ENCODE data around the gene RPS6KA5. TPM values are rescaled to one million over a fixed set of nuclear protein-coding genes. Genes with fewer than 3 reads are reported as not detected.
"Not testable (repeated sequence)": the region's sequence is repeated elsewhere in the genome, so short reads cannot be mapped to it uniquely, and the experiment has no call there.

The RPS6KA5 gene
- polyA plus RNA-seq, 2 donors: 0.83 to 2.3 TPM

DNA sequence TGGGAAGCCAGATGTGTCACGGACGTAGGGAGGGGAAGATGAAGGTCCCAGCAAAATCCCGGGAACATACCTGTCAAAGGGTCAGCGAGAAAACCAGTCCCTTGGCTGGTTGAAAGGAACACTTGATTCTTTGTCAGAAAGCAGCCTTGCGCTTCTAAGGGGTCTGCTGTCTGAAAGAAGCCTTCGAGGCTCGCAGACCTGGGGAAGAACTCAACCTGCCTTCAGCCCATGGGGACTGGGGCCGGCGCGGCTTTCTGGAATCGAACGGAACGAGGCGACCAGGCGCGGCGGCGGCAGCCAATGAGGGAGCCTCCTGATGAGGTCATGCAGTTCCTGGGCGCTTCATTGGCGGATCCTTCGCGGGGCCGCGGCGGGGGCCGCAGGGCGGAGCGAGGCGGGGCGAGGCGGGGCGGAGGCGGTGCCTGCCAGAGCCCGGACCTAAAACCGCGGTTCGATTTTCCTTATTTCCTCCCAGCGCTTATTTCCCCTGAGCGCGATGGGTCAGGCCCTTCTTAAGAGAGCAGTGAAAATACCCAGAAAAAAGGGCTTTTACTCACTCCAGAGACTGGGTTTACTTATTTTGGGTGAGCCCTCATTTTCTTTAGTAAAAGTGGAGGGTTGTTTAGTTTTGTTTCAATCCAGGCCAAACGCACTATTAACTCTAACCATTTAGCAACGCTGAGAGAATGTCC is 232.4 kb downstream of the RPS6KA5 start:
- H3K4me1 ChIP-seq (ENCODE audit: control insufficient read depth in 2 of 2, insufficient read depth in 2 of 2, low read length in 1 of 2): peaks cover 0 to 6% of the 10 kb centered on the region in 2 donors
- H3K4me3 ChIP-seq (ENCODE audit: low read depth in 1 of 2, low read length in 2 of 2): peak overlapping the region; percentile 21 to 40
- 1 to 2% methylated on average over 35 to 42 of the region's 42 CpGs for WGBS, 2 donors
- no peaks in the 10 kb centered on the region for H3K36me3 ChIP-seq (ENCODE audit: control insufficient read depth in 2 of 2, insufficient read depth in 2 of 2, low read length in 1 of 2)
- H3K9me3 ChIP-seq (ENCODE audit: control insufficient read depth in 2 of 2, insufficient read depth in 1 of 2, low read depth in 1 of 2, low read length in 1 of 2): peaks cover 0 to 5% of the 10 kb centered on the region in 2 donors
- H3K27ac ChIP-seq (ENCODE audit: low read depth in 2 of 2, low read length in 1 of 2): peak overlapping the region in 1 of 2 donors; percentile 79
- no peaks in the 10 kb centered on the region for H3K27me3 ChIP-seq (ENCODE audit: control insufficient read depth in 1 of 2, insufficient read depth in 2 of 2, low read length in 2 of 2)

DNA sequence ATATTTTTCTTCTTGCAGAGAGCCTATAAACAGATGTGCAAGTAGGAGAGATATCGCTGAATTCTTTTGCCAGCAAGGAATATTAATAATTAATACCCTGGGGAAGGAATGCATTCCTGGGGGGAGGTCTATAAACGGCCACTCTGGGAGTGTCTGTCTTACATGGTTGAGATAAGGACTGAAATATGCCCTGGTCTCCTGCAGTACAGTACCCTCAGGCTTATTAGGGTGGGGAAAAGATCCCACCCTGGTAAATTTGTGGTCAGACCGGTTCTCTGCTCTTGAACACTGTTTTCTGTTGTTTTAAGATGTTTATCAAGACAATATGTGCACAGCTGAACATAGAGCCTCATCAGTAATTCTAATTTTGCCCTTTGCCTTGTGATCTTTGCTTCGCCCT is 236.9 kb downstream of the RPS6KA5 start:
- 74 to 80% methylated on average over 4 of the region's 4 CpGs for WGBS, 2 donors
- H3K9me3 ChIP-seq (ENCODE audit: control insufficient read depth in 2 of 2, insufficient read depth in 1 of 2, low read depth in 1 of 2, low read length in 1 of 2); H3K27ac ChIP-seq (ENCODE audit: low read depth in 2 of 2, low read length in 1 of 2): not testable (repeated sequence)

DNA sequence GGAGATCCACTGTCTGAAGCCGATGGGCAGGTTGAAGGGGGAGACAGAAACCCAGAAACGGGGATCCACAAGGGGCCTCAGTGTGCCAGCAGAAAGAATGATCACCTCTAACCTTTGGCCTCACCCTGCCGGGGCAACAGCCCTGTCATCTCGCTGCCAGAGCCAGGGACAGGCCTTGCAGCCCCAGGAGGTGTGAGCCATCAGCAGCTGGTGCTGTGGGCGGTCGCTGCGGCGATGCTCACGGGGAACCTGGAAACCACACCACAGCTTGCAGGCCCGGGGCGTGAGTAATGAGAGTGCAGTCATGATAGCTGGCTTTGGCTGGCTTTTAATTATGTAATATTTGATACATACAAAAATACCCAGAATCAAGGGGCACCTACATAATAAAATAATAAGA is 239.5 kb downstream of the RPS6KA5 start:
- no peaks in the 10 kb centered on the region for H3K27me3 ChIP-seq (ENCODE audit: control insufficient read depth in 1 of 2, insufficient read depth in 2 of 2, low read length in 2 of 2)
- H3K4me3 ChIP-seq (ENCODE audit: low read depth in 1 of 2, low read length in 2 of 2): no peak overlapping the region
- no peak overlapping the region for H3K27ac ChIP-seq (ENCODE audit: low read depth in 2 of 2, low read length in 1 of 2)
- H3K4me1 ChIP-seq (ENCODE audit: control insufficient read depth in 2 of 2, insufficient read depth in 2 of 2, low read length in 1 of 2): peaks cover 0 to 5% of the 10 kb centered on the region in 2 donors
- WGBS, 2 donors: 34 to 53% methylated on average over 11 of the region's 11 CpGs
- no peaks in the 10 kb centered on the region for H3K36me3 ChIP-seq (ENCODE audit: control insufficient read depth in 2 of 2, insufficient read depth in 2 of 2, low read length in 1 of 2)
- H3K9me3 ChIP-seq (ENCODE audit: control insufficient read depth in 2 of 2, insufficient read depth in 1 of 2, low read depth in 1 of 2, low read length in 1 of 2): peaks cover 0 to 5% of the 10 kb centered on the region in 2 donors

More for the DNA sequence above, 236.9 kb downstream of the RPS6KA5 start:
- H3K36me3 ChIP-seq (ENCODE audit: control insufficient read depth in 2 of 2, insufficient read depth in 2 of 2, low read length in 1 of 2); H3K4me1 ChIP-seq (ENCODE audit: control insufficient read depth in 2 of 2, insufficient read depth in 2 of 2, low read length in 1 of 2); H3K27me3 ChIP-seq (ENCODE audit: control insufficient read depth in 1 of 2, insufficient read depth in 2 of 2, low read length in 2 of 2); H3K4me3 ChIP-seq (ENCODE audit: low read depth in 1 of 2, low read length in 2 of 2): not testable (repeated sequence)

DNA sequence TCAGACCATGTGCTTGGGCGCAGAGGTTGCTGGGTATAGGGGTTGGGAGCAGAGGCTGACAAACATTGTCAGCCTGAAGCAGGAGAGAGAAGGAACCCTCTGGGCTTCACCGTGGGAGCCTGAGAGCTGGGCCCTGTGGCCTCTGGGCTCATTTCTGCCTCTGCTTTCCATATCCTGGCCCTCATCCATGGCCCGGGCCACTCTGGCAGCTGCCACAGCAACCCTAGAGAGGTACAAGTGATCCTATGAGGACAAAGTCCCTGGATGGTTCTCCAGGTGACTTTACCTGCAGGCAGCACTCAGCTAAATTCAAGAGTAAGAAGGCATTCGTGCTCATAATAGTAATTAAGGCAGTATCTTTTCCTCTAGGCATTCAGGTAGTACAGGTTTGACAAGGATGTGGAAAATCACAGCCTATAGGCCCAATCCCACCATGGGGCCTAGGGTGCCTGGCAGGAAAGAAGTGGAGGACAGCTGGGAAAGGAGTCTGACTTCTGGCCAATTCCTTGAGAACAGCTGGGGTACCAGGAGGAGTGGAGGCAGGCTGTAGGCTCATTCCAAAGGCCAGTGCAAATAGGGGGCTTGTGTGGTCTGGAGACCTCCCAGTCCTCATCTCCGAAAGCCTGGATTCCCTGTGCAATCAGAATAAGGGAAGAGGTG is 240.6 kb downstream of the RPS6KA5 start:
- Histone ChIP-seq H3K9me3 (ENCODE audit: control insufficient read depth in 2 of 2, insufficient read depth in 1 of 2, low read depth in 1 of 2, low read length in 1 of 2) (peaks cover 0 to 5% of the 10 kb centered on the region in 2 donors), H3K4me3 (ENCODE audit: low read depth in 1 of 2, low read length in 2 of 2) (no peak overlapping the region), H3K36me3 (ENCODE audit: control insufficient read depth in 2 of 2, insufficient read depth in 2 of 2, low read length in 1 of 2) (no peaks in the 10 kb centered on the region), H3K27me3 (ENCODE audit: control insufficient read depth in 1 of 2, insufficient read depth in 2 of 2, low read length in 2 of 2) (no peaks in the 10 kb centered on the region), H3K27ac (ENCODE audit: low read depth in 2 of 2, low read length in 1 of 2) (no peak overlapping the region), H3K4me1 (ENCODE audit: control insufficient read depth in 2 of 2, insufficient read depth in 2 of 2, low read length in 1 of 2) (peaks cover 0 to 5% of the 10 kb centered on the region in 2 donors)
- 67 to 79% methylated on average over 5 of the region's 5 CpGs for WGBS, 2 donors

- no peaks in the 10 kb centered on the region for H3K27me3 ChIP-seq (ENCODE audit: control insufficient read depth in 1 of 2, insufficient read depth in 2 of 2, low read length in 2 of 2)
- 76 to 85% methylated on average over 3 of the region's 3 CpGs for WGBS, 2 donors
- H3K4me3 ChIP-seq (ENCODE audit: low read depth in 1 of 2, low read length in 2 of 2): no peak overlapping the region
- no peaks in the 10 kb centered on the region for H3K36me3 ChIP-seq (ENCODE audit: control insufficient read depth in 2 of 2, insufficient read depth in 2 of 2, low read length in 1 of 2)
- peaks cover 0 to 1% of the 10 kb centered on the region in 2 donors for H3K9me3 ChIP-seq (ENCODE audit: control insufficient read depth in 2 of 2, insufficient read depth in 1 of 2, low read depth in 1 of 2, low read length in 1 of 2)
- H3K4me1 ChIP-seq (ENCODE audit: control insufficient read depth in 2 of 2, insufficient read depth in 2 of 2, low read length in 1 of 2): peaks cover 0 to 5% of the 10 kb centered on the region in 2 donors
- no peak overlapping the region for H3K27ac ChIP-seq (ENCODE audit: low read depth in 2 of 2, low read length in 1 of 2)
Measured at GRCh38 chr14:90818715-90819114, 241.7 kb downstream of the RPS6KA5 start.

GRCh38 chr14:90816681-90817436 is 243.6 kb downstream of the RPS6KA5 start:
- Histone ChIP-seq H3K27ac (ENCODE audit: low read depth in 2 of 2, low read length in 1 of 2) (no peak overlapping the region), H3K4me3 (ENCODE audit: low read depth in 1 of 2, low read length in 2 of 2) (peak overlapping the region in 1 of 2 donors; percentile 62)

DNA sequence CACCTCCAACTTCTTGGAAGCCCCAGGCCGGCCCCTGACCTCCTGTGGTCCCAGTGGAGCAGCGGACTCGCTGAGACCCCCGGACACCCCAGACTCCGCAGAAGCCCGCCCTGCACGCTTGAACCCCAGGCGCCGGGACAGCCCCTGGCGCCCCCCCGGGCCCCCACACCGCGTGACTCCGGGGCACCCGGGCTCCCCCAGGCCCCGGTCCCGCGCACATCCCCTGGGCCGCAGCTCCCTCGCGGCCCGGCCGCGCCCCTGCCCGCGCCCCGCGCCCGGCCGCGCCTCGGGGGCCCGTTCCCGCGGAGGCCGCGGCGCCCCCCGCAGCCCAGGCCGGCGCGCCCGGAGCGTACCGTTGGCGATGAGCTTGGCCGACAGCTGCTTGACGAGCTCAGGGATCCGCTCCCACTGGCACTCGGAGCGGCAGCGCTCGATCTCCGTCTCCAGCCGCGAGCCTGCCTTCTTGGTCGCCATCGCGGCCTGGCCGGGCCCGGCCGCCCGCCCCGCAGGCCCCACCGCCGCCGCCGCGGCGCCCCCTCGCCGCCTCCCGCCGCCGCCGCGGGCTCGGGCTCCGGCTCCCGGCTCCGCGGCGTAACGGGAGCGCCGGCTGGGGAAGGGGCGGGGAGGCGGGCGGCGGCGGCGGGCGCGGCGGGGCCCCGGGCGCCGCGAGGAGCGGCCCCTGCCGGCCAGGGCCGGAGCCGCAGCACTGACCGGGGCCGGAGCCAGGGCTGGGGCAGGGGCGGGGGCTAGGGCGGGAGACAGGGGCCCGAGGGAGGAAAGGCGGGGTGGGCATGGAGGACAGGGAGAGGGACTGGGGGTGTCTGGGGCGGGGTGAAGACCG is 244.4 kb downstream of the RPS6KA5 start, which contains the start of gene TTC7B:
Gene TTC7B, minus strand, starts transcription at position 609 of the 841 bp plus-strand sequence. Its CDS starts 135 bp downstream, at position 474.
- no peak within 1 kb of the TSS for H3K27ac ChIP-seq (ENCODE audit: low read depth in 2 of 2, low read length in 1 of 2)
- H3K4me1 ChIP-seq (ENCODE audit: control insufficient read depth in 2 of 2, insufficient read depth in 2 of 2, low read length in 1 of 2): peaks cover 0 to 5% of the 10 kb centered on the region in 2 donors
- no peaks in the 10 kb centered on the region for H3K36me3 ChIP-seq (ENCODE audit: control insufficient read depth in 2 of 2, insufficient read depth in 2 of 2, low read length in 1 of 2)
- 1 to 2% methylated on average over 56 to 111 of the region's 111 CpGs for WGBS, 2 donors
- H3K27me3 ChIP-seq (ENCODE audit: control insufficient read depth in 1 of 2, insufficient read depth in 2 of 2, low read length in 2 of 2): no peaks in the 10 kb centered on the region
- H3K4me3 ChIP-seq (ENCODE audit: low read depth in 1 of 2, low read length in 2 of 2): peak within 1 kb of the TSS; percentile 62
- H3K9me3 ChIP-seq (ENCODE audit: control insufficient read depth in 2 of 2, insufficient read depth in 1 of 2, low read depth in 1 of 2, low read length in 1 of 2): no peaks in the 10 kb centered on the region

More at GRCh38 chr14:90816681-90817436, 243.6 kb downstream of the RPS6KA5 start:
- no peaks in the 10 kb centered on the region for H3K36me3 ChIP-seq (ENCODE audit: control insufficient read depth in 2 of 2, insufficient read depth in 2 of 2, low read length in 1 of 2)
- no peaks in the 10 kb centered on the region for H3K9me3 ChIP-seq (ENCODE audit: control insufficient read depth in 2 of 2, insufficient read depth in 1 of 2, low read depth in 1 of 2, low read length in 1 of 2)
- 39 to 40% methylated on average over 16 of the region's 16 CpGs for WGBS, 2 donors
- peaks cover 0 to 5% of the 10 kb centered on the region in 2 donors for H3K4me1 ChIP-seq (ENCODE audit: control insufficient read depth in 2 of 2, insufficient read depth in 2 of 2, low read length in 1 of 2)
- no peaks in the 10 kb centered on the region for H3K27me3 ChIP-seq (ENCODE audit: control insufficient read depth in 1 of 2, insufficient read depth in 2 of 2, low read length in 2 of 2)

DNA sequence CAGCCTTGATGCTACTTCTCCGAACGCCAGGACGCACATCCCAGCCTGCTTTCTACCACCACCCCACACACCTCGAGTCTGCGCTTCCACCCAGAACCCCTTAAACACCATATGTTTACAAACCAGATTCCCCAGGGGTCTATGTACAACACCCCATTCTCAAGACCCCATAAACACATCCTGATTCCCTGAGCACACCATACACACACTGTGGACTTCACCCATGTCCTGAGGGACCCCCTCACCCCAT is 244.9 kb downstream of the RPS6KA5 start:
- WGBS, 2 donors: 32 to 37% methylated on average over 5 of the region's 5 CpGs
- peaks cover 0 to 4% of the 10 kb centered on the region in 2 donors for H3K4me1 ChIP-seq (ENCODE audit: control insufficient read depth in 2 of 2, insufficient read depth in 2 of 2, low read length in 1 of 2)
- H3K36me3 ChIP-seq (ENCODE audit: control insufficient read depth in 2 of 2, insufficient read depth in 2 of 2, low read length in 1 of 2): no peaks in the 10 kb centered on the region
- no peak overlapping the region for H3K27ac ChIP-seq (ENCODE audit: low read depth in 2 of 2, low read length in 1 of 2)
- H3K9me3 ChIP-seq (ENCODE audit: control insufficient read depth in 2 of 2, insufficient read depth in 1 of 2, low read depth in 1 of 2, low read length in 1 of 2): no peaks in the 10 kb centered on the region
- no peaks in the 10 kb centered on the region for H3K27me3 ChIP-seq (ENCODE audit: control insufficient read depth in 1 of 2, insufficient read depth in 2 of 2, low read length in 2 of 2)
- H3K4me3 ChIP-seq (ENCODE audit: low read depth in 1 of 2, low read length in 2 of 2): peak overlapping the region; percentile 62
